CMK (cell line): ENCODE measurements around the gene RHOT1.
"Not testable (repeated sequence)": the region's sequence is repeated elsewhere in the genome, so short reads cannot be mapped to it uniquely, and the experiment has no call there.

Source experiments
- DNase-seq: peaks from one replicate; pipeline ENCODE4 v3.0.0-alpha.2; 2010; ENCODE audit warnings: low read depth

Gene RHOT1

DNA sequence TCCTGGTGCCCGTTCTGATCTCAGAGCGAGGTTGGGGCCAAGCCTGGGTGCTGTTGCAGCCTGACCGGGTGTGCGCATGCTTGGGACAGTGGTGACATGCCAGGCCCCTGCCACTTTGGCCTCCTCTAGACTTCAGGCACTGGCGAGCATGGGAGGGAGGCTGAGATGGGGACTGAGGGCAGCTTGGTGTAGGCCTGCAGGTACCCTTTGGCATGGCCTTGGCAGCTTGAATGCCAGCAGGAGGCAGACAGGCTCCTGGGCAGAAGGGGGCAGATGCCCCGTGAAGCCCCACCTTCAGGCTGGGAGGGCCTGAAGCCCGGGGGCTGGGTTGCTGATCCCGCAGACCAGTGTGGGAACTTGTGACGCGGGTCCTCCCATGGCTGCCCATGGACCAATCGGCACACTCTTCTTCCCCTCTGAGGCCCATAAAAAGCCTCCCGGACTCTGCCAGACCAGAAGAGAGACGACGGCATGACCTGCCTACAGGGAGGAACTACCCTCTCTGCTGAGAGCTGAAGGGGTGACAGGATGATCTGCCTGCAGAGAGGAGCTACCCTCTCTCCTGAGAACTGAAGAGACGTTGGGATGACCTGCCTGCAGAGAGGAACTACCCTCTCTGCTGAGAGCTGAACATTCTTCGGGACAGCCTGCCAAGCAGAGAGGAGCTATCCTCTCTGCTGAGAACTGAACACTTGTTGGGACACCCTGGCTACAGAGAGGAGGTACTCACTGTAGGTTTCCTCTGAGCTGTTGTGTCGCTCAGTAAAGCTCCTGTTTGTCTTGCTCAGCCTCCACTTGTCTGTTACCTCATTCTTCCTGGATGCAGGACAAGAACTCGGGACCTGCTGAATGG is 17.5 kb downstream of the RHOT1 start:
- no peak for DNase-seq

DNA sequence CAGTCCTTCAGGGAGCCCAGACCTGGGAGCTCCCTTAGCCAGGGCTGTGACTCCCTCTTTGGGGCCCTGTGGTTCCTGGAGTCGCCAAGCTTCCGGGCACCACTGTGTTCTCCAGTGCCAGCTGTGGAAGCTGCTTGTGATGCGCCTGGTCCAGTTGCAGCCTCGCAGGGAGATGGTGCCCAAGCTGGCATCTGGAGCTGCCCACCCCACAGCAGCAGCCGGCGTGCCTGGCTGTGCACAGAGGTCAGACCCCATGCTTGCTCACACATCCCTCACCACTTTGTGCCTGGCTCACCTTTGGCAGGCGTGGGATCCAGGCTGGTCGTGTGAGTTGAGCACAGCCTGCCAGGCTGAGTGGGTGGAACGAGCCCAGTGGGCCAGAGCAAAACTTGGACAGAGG is 18.2 kb downstream of the RHOT1 start:
- DNase-seq, result no peak

DNA sequence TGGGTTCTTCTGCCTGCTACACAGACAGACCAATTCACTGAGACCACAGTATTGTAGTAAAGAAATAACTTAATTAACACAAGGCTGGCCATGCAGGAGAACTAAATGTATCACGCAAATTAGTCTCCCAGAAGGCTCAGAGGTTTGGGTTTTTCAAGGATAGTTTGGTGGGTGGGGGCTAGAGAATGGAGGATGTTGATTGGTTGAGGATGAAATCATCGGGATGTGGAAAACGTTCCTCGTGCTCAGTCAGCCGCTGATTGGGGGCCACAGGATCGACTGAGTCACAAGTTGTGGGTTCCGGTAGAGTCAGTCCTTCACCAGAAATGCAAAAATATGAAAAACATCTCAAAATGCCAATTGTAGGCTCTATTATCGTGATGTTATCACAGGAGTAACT is 18.7 kb downstream of the RHOT1 start:
- DNase-seq, result no peak

DNA sequence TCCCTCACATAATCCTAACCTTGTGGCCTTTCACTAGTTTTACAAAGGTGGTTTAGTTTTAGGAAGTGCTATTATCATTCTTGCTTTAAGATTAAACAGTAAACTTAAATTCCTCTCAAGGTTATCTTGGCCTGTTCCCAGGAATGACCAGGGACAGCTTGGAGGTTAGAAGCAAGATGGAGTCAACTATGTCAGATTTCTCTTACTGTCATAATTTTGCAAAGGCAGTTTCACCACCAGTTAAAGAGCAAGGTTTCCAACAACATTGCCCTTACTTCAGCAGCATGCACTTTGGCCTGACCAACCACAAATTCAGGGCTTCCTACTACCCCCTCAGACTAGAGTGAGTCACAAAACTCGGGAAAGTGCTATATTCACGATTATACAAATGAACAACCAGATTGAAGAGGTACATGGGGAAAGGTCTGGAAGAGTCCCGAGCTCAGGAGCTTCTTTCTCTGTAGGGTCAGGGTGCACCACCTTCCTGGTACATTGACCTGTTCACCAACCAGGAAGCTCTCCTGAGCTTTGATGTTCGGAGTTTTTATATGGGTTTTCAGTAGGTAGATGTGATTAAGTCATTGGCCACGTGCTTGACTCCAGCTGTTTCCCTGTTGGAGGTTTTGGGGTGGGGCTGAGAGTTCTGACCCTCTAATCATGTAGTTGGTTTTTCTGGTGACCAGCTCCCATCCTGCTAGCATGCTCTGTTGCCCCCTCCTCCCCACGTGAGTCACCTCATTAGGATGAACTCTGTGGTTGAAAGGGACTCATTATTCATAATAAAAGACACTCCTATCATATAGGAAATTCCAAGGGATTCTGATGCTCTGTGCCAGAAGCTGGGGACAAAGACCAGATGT is 19.4 kb downstream of the RHOT1 start:
- no peak for DNase-seq

DNA sequence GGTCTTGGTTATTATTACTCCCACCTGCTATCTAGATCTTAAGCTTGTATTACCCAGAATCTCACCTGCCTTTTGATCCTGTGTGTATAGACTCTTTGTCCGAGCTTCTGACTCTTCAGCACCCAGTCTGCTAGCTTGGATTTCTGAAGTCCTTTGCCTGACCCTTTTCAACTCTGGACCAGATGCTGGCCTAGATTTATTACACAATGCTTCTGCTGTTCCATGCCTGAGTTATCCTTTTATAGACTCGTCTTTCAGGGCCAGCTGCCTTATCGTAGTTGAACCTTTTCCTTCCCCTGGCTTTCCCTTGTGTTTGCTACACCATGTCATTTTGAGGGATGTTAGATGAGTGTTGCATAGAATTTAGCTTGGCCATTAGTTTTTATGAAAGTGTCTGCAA is 32.6 kb downstream of the RHOT1 start:
- DNase-seq, result no peak

DNA sequence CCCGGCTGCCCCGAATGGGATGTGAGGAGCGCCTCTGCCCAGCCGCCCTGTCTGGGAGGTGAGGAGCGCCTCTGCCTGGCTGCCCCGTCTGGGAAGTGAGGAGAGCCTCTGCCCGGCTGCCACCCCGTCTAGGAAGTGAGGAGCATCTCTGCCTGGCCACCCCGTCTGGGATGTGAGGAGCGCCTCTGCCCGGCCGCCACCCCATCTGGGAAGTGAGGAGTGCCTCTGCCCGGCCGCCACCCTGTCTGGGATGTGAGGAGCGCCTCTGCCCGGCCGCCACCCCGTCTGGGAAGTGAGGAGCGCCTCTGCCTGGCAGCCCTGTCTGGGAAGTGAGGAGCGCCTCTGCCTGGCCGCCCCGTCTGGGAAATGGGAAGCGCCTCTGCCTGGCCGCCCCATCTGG is 36.4 kb downstream of the RHOT1 start:
- DNase-seq, result not testable (repeated sequence)

DNA sequence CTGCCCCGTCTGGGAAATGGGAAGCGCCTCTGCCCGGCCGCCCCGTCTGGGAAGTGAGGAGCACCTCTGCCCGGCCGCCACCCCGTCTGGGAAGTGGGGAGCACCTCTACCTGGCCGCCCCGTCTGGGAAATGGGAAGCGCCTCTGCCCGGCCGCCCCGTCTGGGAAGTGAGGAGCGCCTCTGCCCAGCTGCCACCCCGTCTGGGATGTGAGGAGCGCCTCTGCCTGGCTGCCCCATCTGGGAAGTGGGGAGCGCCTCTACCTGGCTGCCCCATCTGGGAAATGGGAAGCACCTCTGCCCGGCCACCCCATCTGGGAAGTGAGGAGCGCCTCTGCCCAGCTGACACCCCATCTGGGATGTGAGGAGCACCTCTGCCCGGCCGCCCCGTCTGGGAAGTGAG is 36.8 kb downstream of the RHOT1 start:
- DNase-seq, result not testable (repeated sequence)

DNA sequence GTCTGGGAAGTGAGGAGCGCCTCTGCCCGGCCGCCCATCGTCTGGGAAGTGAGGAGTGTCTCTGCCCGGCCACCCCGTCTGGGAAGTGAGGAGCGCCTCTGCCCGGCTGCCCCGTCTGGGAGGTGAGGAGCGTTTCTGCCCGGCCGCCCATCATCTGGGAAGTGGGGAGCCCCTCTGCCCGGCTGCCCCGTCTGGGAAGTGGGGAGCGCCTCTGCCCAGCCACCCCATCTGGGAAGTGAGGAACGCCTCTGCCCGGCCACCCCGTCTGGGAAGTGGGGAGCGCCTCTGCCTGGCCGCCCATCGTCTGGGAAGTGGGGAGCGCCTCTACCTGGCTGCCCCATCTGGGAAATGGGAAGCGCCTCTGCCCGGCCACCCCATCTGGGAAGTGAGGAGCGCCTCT is 37.2 kb downstream of the RHOT1 start:
- DNase-seq, result not testable (repeated sequence)

DNA sequence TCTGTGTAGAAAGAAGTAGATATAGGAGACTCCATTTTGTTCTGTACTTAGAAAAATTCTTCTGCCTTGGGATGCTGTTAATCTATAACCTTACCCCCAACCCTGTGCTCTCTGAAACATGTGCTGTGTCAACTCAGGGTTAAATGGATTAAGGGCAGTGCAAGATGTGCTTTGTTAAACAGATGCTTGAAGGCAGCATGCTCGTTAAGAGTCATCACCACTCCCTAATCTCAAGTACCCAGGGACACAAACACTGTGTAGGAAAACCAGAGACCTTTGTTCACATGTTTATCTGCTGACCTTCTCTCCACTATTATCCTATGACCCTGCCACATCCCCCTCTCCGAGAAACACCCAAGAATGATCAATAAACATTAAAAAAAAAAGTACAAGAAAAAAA is 38.0 kb downstream of the RHOT1 start:
- DNase-seq, result not testable (repeated sequence)

DNA sequence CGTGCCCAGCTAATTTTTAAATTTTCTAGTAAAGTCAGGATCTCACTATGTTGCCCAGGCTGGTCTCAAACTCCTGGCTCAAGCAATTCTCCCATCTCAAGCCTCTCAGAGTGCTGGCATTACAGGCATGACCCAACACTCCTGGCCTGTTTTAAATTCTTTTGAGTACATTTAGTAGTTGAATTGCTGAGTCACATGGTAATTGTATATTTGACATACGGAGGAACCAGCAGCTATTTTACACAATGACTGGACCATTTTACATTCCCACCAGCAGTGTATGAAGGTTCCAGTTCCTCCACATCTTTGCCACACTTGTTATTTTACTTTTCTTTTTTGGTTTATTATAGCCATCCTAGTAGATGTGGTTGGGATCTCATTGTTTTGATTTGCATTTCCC is 43.6 kb downstream of the RHOT1 start:
- DNase-seq, result no peak

DNA sequence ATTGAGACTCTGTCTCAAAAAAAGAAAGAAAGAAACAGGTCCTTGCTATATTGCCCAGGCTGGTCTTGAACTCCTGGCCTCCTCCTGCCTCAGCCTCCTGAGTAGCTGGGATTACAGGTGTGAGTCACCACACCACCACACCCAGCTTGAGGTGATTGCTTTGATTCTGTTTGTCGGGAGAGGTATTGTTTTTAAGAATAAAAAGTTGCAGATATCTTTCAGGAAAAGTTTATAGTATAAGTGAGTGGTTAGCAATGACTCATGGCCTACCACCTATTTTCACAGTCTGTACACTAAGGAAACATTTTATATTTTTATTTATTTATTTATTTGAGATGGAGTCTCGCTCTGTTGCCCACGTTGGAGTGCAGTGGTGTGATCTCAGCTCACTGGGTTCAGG is 45.0 kb downstream of the RHOT1 start:
- DNase-seq, result no peak

DNA sequence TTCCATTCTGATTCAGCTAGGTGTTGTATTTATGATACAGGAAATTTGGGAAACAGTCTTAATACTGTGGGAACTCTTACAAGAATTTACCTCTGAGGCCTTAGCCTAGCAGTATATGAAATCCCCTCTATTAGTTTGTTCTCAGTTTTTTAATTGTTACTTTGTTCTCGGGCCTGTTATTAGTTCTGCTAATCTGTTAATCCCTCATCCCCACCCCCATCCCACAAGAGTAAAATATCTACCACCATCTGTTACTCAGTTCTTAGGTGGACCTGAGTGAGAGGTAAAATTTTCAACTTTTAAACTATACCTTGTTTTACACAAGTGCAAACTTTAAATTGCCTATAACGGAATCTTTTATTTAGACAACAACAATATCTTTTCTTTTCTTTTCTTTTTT is 47.0 kb downstream of the RHOT1 start:
- DNase-seq, result no peak

DNA sequence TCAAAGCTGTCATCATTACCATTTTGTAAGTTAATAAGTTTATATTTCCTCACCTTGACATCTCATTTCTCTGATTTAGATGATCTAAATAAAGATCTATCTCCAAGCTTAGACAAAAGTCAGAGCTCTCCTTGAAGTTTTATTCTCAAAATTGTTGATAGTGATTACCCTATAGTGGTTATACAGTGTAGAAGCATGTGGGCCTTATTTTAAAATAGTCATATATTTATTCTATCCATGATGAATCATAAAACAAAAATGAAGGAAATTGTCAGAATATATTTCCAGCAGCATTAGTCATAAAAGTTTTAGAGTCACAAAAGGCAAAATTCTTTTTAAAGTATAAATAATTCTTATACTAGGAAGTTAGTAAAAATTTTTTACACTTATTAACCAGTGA is 49.0 kb downstream of the RHOT1 start:
- DNase-seq, result no peak

DNA sequence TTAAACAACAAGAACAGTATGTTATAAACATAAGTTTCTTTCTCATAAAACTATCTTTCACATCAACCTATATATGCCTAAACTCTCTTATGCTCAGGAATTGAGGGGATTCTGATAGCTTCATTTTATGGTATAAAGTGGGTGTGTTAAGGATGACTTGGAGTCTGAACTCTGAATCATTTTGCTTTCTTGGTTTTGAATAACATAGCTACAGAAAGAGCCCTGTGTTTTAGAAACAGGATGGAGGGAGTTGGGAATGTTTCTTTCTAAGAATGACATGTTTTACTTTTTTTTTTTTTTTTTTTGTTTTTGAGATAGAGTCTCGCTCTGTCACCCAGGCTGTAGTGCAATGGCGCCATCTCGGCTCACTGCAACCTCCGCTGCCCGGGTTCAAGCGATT is 50.1 kb downstream of the RHOT1 start:
- DNase-seq, result no peak

DNA sequence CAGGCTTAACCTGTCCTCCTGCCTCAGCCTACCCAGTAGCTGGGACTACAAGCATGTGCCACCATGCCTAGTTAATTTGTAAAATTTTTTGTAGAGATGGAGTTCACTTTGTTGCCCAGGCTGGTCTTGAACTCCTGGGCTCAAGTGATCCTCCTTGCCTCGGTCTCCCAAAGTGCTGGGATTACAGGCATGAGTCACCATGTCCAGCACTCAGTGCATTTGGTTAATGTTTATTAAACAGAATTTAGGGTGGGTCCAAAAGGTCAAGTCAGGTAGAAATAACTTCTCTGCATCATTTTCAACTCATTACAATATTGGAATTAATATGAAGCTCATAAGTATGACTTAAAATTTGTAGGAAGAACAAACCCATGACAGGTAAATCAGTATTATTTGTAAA is 55.7 kb downstream of the RHOT1 start:
- no peak for DNase-seq

DNA sequence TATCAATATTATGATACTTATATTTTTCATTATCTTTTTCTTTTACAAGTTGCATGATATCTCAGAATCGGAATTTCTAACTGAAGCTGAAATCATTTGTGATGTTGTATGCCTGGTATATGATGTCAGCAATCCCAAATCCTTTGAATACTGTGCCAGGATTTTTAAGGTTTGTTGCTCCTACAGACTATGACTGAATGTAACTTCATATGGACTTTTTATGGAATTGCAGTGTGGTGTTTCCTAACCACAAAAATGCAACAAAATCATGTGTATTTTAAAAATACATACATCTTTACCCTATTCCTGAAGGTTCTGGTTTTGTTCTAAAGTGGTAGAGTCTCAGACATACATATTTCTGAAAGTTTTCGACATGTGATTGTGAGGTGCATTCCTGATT is 64.6 kb downstream of the RHOT1 start:
- DNase-seq, result no peak

DNA sequence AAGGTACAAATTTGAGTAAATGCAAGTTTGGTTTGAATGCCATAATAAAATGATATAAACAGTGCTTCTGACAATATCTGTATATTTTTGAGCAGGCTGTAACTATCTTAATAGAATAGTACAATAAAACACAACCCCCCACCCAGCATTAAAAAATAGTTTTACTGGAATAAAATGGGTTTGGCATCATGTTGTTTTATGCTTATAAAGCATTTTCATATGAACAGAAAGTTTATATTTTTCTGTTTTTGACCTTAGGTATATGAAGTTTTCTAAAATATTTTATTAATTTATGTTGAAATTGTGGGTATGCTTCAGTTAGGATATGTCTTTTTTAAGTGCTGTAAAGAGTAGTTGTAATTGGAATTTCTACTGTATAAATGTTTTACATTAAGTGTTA is 66.1 kb downstream of the RHOT1 start:
- no peak for DNase-seq

DNA sequence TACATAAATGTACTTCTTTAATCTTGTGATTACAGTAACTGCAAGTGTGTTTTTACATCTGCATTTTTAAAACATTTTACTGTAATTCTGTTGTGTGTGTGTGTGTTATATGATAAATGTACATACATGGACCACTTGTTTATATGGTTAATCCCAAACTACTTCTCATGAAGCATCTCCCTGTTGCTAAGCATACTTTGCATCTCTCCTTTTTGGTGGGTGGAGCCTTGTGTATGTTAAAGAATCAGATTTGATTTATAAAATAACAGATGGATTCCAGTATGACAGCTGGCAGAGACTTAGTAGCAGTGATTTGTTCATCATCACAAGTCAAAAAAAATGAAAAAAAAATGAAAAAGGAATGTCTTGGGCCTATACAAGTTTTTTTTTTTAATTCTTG is 67.3 kb downstream of the RHOT1 start:
- DNase-seq, result no peak

DNA sequence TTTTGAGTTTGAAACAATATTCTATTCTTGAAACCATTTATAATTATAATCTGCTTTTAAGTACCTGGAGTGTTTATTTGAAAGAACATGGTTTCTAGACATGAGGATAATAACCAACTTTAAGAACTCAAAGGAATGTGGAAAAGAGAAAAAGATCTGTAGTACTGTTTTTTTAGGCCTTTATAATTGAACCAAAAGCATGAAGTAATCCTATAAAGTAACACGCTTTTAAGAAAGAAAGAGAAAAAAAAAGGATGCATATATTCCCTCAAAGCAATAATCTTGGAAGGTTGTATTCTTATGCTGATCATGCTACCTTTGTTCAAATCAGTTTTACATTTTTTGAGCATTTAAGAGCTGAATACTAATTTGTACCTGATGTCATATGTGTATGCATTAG is 69.4 kb downstream of the RHOT1 start:
- no peak for DNase-seq

DNA sequence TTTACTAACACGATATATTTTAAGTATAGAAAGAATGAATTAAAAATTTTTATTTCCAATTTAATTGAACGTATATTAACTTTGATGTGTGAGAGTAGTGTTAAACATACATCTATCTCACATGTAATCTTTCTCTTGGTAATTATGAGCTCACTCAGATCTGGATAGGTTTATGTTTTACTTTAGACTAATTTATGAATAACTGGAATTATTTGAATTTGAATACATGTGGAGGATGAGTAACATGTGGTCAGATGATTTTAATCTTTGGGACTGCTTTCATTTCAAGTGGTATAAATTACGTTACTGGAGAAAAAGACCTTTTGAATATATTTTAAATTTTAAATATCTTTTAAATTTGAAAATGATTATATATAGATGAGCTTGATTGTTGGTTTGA is 73.4 kb downstream of the RHOT1 start:
- no peak for DNase-seq

DNA sequence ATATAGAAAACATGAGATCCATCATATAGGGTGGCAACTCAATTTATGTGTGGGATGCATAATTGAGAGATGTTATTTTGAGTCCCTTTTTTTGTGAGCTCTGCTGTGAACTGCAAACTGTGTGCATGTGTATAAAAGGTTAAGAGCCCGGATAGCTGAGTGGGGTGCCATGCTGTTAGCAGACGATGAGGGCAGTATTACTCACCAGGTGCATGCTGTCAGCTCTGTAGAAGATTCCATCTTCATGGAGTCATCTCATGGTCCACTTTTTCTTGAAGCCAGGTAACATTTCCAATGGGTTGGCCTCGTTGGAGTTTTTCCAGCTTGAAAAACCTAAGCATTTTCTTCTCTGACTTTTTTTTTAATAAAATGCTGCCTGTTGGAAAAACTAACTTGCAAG is 80.3 kb downstream of the RHOT1 start:
- no peak for DNase-seq

DNA sequence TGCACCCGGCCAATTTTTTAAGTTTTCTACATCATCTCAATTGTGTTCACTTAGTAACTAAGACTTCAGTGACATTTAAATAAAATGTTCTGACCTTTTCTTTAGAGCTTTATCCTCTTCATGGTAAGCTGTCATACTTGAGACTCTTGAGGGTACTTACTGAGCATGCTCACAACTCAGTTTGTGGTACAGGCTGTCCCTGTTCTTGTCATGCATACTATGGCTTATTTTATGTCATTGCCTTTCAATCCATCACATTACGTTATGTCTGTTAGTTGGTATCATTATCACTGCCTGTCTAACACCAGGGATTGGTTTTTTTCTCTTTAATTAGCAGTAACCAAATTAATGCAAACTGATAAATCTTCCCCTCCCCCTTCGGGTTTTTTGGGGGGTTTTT is 81.4 kb downstream of the RHOT1 start:
- DNase-seq, result no peak

DNA sequence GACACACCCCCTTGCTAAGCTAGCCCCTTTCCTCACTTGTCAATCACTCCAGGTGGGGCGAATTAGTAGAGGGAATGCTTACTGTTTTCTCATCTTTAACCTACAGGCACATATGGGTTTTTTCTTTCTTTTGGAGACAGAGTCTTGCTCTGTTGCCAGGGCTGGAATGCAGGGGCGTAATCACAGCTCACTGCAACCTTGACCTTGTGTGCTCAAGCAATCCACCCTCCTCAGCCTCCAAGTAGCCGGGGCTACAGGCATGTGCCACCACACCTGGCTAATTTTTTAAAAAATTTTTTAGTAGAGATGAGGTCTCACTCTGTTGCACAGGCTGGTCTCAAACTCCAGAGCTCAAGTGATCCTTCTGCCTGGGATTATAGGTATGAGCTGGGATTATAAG is 84.6 kb downstream of the RHOT1 start:
- no peak for DNase-seq
